Spleen (tissue), 7 donors: ENCODE measurements around the gene SLC4A9.

ENCODE experiments used
- CTCF ChIP-seq, 11 experiments: fragments of 200-600 bp in 7 of 11; fragments of 450-650 bp in 4 of 11; sonication (generic) in 4 of 11; IDR thresholded peaks in 8 of 11; conservative IDR thresholded peaks in 3 of 11; 1 replicate in 7 of 11; 2 replicates in 4 of 11; pipeline versions ENCODE4 v1.4.0 to v1.8.0; 2016 to 2021; ENCODE audit warnings: antibody characterized with exemption in 11 of 11, inconsistent platforms in 4 of 11, mild to moderate bottlenecking in 1 of 11
- POLR2A ChIP-seq, 3 donors: fragments of 450-650 bp; IDR thresholded peaks; one replicate each; pipeline ENCODE4 v1.5.1; 2017; ENCODE audit warnings: antibody characterized with exemption in 3 of 3, mild to moderate bottlenecking in 1 of 3
- donor health status: DM: no; HTN: no; CAD: no; lungs with moderate emphysema.
- donor health status: DM: no; HTN: no; CAD: no.
- donor health status: DM: no; HTN: no; CAD: no.

- no peak for TF ChIP-seq POLR2A (IDR thresholded peaks at IDR 0.05)
- no peak for TF ChIP-seq CTCF (IDR thresholded peaks at IDR 0.05 in 8 of 11, conservative IDR thresholded peaks at IDR 0.05 in 3 of 11)
These were observed 22.0 kb downstream of the SLC4A9 start for GRCh38 chr5:140381972-140382371.
